GM12878 (cell line): ENCODE measurements around the gene NUP210. TPM values are rescaled to one million over a fixed set of nuclear protein-coding genes. Genes with fewer than 3 reads are reported as not detected.

Source experiments
- ATAC-seq: fragments of 200-7000 bp; cut with Tn5 transposase; 3 replicates; pipeline ENCODE4 v1.9.1; 2020; ENCODE audit warnings: mild to moderate bottlenecking, moderate library complexity
- BruUV-seq: library from RNA; stranded (reverse); fragments of 400-500 nt; replicated peaks from 2 replicates; lab custom pipeline; 2021; lab: Mats Ljungman, UMichigan
- CTCF ChIA-PET: fragments of 300-600 bp; sonication (Branson Sonifier 250); formaldehyde crosslinking; extraction: SDS; loops from one replicate; lab custom pipeline; 2021; ENCODE audit warnings: inconsistent platforms; lab: Yijun Ruan, JAX
- POLR2A ChIA-PET: fragments of 350-600 bp; formaldehyde crosslinking; extraction: SDS; loops from one replicate; lab custom pipeline; 2021; ENCODE audit warnings: inconsistent platforms; lab: Charles Lee
- RAD21 ChIA-PET: fragments of 300-600 bp; sonication (Branson Sonifier 250); formaldehyde crosslinking; loops from one replicate; lab custom pipeline; 2023; ENCODE audit warnings: antibody characterized with exemption; ENCODE audit not compliant: unreplicated experiment; lab: Charles Lee
- SMC1A ChIA-PET: fragments of 300-600 bp; sonication (Branson Sonifier 250); formaldehyde crosslinking; loops from one replicate; lab custom pipeline; 2023; ENCODE audit not compliant: unreplicated experiment, uncharacterized antibody; lab: Charles Lee
- DNase-seq: peaks from one replicate; pipeline ENCODE4 v3.0.0-alpha.2; 2011; ENCODE audit warnings: low read depth, low spot score
- FAIRE-seq: peaks from 3 replicates; lab custom pipeline; 2011; peaks lifted over from hg19 to GRCh38; lab: Jason Lieb, UNC
- H2AFZ ChIP-seq: 2 replicates; pipeline ENCODE4 v1.6.0; 2011; ENCODE audit warnings: low read depth, low read length, control low read depth; ENCODE audit not compliant: control insufficient read depth
- H3K27ac ChIP-seq: 2 replicates; pipeline ENCODE4 v1.5.1; 2011; ENCODE audit warnings: control low read depth; ENCODE audit not compliant: control insufficient read depth, insufficient read depth
- H3K27me3 ChIP-seq, 2 experiments: replicated peaks in 1 of 2; 2 replicates each; pipeline versions ENCODE4 v1.6.0 to v1.6.1; 2011; ENCODE audit warnings: low read length in 1 of 2; ENCODE audit not compliant: control insufficient read depth in 2 of 2, insufficient read depth in 2 of 2
- H3K36me3 ChIP-seq, 2 experiments: 2 replicates each; pipeline ENCODE4 v1.5.1; 2011; ENCODE audit warnings: low read length in 1 of 2; ENCODE audit not compliant: control insufficient read depth in 2 of 2, insufficient read depth in 2 of 2
- H3K4me1 ChIP-seq: 2 replicates; pipeline ENCODE4 v1.6.1; 2011; ENCODE audit warnings: mild to moderate bottlenecking, low read length, moderate library complexity, mixed read lengths; ENCODE audit not compliant: control insufficient read depth, insufficient read depth
- H3K4me2 ChIP-seq: 2 replicates; pipeline ENCODE4 v1.6.0; 2011; ENCODE audit warnings: control low read depth; ENCODE audit not compliant: control insufficient read depth, insufficient read depth
- H3K4me3 ChIP-seq: fragments of 200-600 bp; sonication (generic); 2 replicates; pipeline ENCODE4 v1.5.1; 2016
- H3K79me2 ChIP-seq: 2 replicates; pipeline ENCODE4 v1.6.0; 2011; ENCODE audit warnings: low read length; ENCODE audit not compliant: control insufficient read depth, insufficient read depth
- H3K9ac ChIP-seq: 2 replicates; pipeline ENCODE4 v1.8.0; 2011; ENCODE audit warnings: low read length, control low read depth, mixed read lengths; ENCODE audit not compliant: control insufficient read depth, insufficient read depth
- H3K9me3 ChIP-seq: replicated peaks from 3 replicates; pipeline ENCODE4 v1.5.1; 2011; ENCODE audit warnings: mild to moderate bottlenecking, low read length; ENCODE audit not compliant: control insufficient read depth, insufficient read depth
- H4K20me1 ChIP-seq: 2 replicates; pipeline ENCODE4 v1.6.0; 2011; ENCODE audit not compliant: control insufficient read depth, insufficient read depth
- BACH1 ChIP-seq: fragments of 450-650 bp; IDR thresholded peaks from 2 replicates; pipeline ENCODE4 v1.6.1; 2017; ENCODE audit warnings: mild to moderate bottlenecking, borderline replicate concordance
- BHLHE40 ChIP-seq, 2 experiments: fragments of 450-650 bp in 1 of 2; IDR thresholded peaks; 2 replicates each; pipeline ENCODE4 v1.6.1; 2011 to 2017; ENCODE audit warnings: low read depth in 2 of 2, borderline replicate concordance in 1 of 2, improper control_type of control experiment in 1 of 2, low read length in 1 of 2, mild to moderate bottlenecking in 1 of 2
- CHD4 ChIP-seq: fragments of 200-600 bp; sonication (generic); IDR thresholded peaks from 2 replicates; pipeline ENCODE4 v1.6.1; 2016; ENCODE audit warnings: mild to moderate bottlenecking
- E4F1 ChIP-seq: fragments of 450-650 bp; IDR thresholded peaks from 2 replicates; pipeline ENCODE4 v1.6.1; 2018; ENCODE audit warnings: borderline replicate concordance, mild to moderate bottlenecking; ENCODE audit not compliant: partially characterized antibody
- ESRRA ChIP-seq: IDR thresholded peaks from 2 replicates; pipeline ENCODE4 v1.6.1; 2012; ENCODE audit warnings: mild to moderate bottlenecking, low read length, improper control_type of control experiment
- ETV6 ChIP-seq, 2 experiments: fragments of 450-650 bp in 1 of 2; IDR thresholded peaks in 1 of 2; conservative IDR thresholded peaks in 1 of 2; 2 replicates each; pipeline ENCODE4 v1.6.1; 2014; ENCODE audit warnings: antibody characterized with exemption in 1 of 2, borderline replicate concordance in 1 of 2, low read depth in 1 of 2, mild to moderate bottlenecking in 1 of 2, moderate library complexity in 1 of 2
- GABPA ChIP-seq: IDR thresholded peaks from 2 replicates; pipeline ENCODE4 v1.6.1; 2014; ENCODE audit warnings: antibody characterized with exemption, low read depth, mild to moderate bottlenecking, inconsistent platforms
- GATAD2B ChIP-seq: fragments of 450-650 bp; conservative IDR thresholded peaks from 2 replicates; pipeline ENCODE4 v1.6.1; 2017; ENCODE audit warnings: low read depth, mild to moderate bottlenecking, moderate library complexity
- HSF1 ChIP-seq: fragments of 150-350 bp; IDR thresholded peaks from 2 replicates; pipeline ENCODE4 v1.6.1; 2014; ENCODE audit warnings: mild to moderate bottlenecking, low read depth, low read length
- LARP7 ChIP-seq: fragments of 450-650 bp; IDR thresholded peaks from 2 replicates; pipeline ENCODE4 v1.6.1; 2017; ENCODE audit warnings: mild to moderate bottlenecking
- MAX ChIP-seq: IDR thresholded peaks from 2 replicates; pipeline ENCODE4 v1.6.1; 2012; ENCODE audit warnings: low read depth, low read length, improper control_type of control experiment
- MTA2 ChIP-seq: fragments of 450-650 bp; IDR thresholded peaks from 2 replicates; pipeline ENCODE4 v1.6.1; 2016; ENCODE audit warnings: low read depth, mild to moderate bottlenecking, moderate library complexity
- NR2C1 ChIP-seq: fragments of 450-650 bp; IDR thresholded peaks from 2 replicates; pipeline ENCODE4 v1.6.1; 2017; ENCODE audit warnings: antibody characterized with exemption, mild to moderate bottlenecking, moderate library complexity
- NRF1 ChIP-seq: conservative IDR thresholded peaks from 2 replicates; pipeline ENCODE4 v1.6.1; 2011; ENCODE audit warnings: mild to moderate bottlenecking, low read depth, low read length, improper control_type of control experiment
- POLR2AphosphoS2 ChIP-seq: IDR thresholded peaks from 2 replicates; pipeline ENCODE4 v1.6.1; 2011; ENCODE audit warnings: low read depth, mild to moderate bottlenecking, low read length, improper control_type of control experiment, moderate library complexity
- RELA ChIP-seq: fragments of 450-650 bp; IDR thresholded peaks from 2 replicates; pipeline ENCODE4 v1.8.0; 2014; ENCODE audit warnings: borderline replicate concordance; ENCODE audit not compliant: partially characterized antibody
- RUNX3 ChIP-seq: IDR thresholded peaks from 2 replicates; pipeline ENCODE4 v1.6.1; 2012; ENCODE audit warnings: low read length, inconsistent platforms
- STAT3 ChIP-seq: IDR thresholded peaks from 2 replicates; pipeline ENCODE4 v1.6.1; 2011; ENCODE audit warnings: low read depth, low read length, improper control_type of control experiment
- TCF7 ChIP-seq: IDR thresholded peaks from 2 replicates; pipeline ENCODE4 v1.6.1; 2014; ENCODE audit warnings: antibody characterized with exemption, borderline replicate concordance
- ZSCAN29 ChIP-seq: fragments of 450-650 bp; IDR thresholded peaks from 2 replicates; pipeline ENCODE4 v1.6.1; 2017; ENCODE audit warnings: mild to moderate bottlenecking, moderate library complexity
- WGBS: methylation state at CpG from one replicate; pipeline ENCODE4 v1.1.6; 2016; ENCODE audit warnings: low lambda C conversion rate; ENCODE audit not compliant: insufficient replicate concordance, insufficient coverage; ENCODE audit errors: missing lambda C conversion rate; 5-methylcytosine and 5-hydroxymethylcytosine counted together
- in situ Hi-C: fragments of 300-500 bp; cut with MboI; formaldehyde crosslinking; loops from 9 replicates; pipeline ENCODE4 v1.14.3; 2018; ENCODE audit warnings: mixed read lengths
- intact Hi-C: fragments of 100-400 bp; cut with micrococcal nuclease; formaldehyde crosslinking; loops from one replicate; pipeline ENCODE4 v1.14.2; 2022; ENCODE audit not compliant: unreplicated experiment
- polyA plus RNA-seq, 11 experiments: library from polyadenylated mRNA; depleted of rRNA in 4 of 11; unstranded in 6 of 11; stranded (reverse) in 5 of 11; fragments of >200 nt; fragmentation: Nextera tagmentation in 4 of 11; fragmentation: Illumina TruSeq in 1 of 11; extraction: Ambion mirVana in 4 of 11; extraction: Trizol in 1 of 11; gene quantifications; 1 replicate in 1 of 11; 2 replicates in 10 of 11; pipeline versions ENCODE4 v1.2.1 to v1.2.3, GENCODE V29; 2011 to 2016; ENCODE audit warnings: inconsistent platforms in 2 of 11, missing spikeins in 2 of 11, low read depth in 1 of 11
- total RNA-seq, 4 experiments: library from RNA; depleted of rRNA in 3 of 4; stranded (reverse); fragments of >200 nt in 3 of 4; fragmentation: Illumina TruSeq in 1 of 4; extraction: Trizol in 1 of 4; gene quantifications; 2 replicates each; pipeline versions ENCODE4 v1.2.1 to v1.2.3, GENCODE V29; 2013 to 2021

NUP210 gene
- total and polyA plus RNA-seq, 10 of the 15 experiments (the other 5 are each of a cell fraction or from before 2014, with no cell fraction given): 2.9 to 150 (median 76.0) TPM

GRCh38 chr3:13462822-13463221 is 42.7 kb upstream of the NUP210 start (continued):
- TF ChIP-seq NR2C1 (no peak), POLR2AphosphoS2 (no peak)

GRCh38 chr3:13462125-13462629 is 42.1 kb upstream of the NUP210 start:
- in situ Hi-C loops: no loop called here
- DNase-seq: no peak
- TF ChIP-seq LARP7 (no peak), STAT3 (no peak), GATAD2B (no peak), TCF7 (no peak), RELA (no peak), E4F1 (no peak), HSF1 (no peak), BHLHE40 (IDR thresholded peaks at IDR 0.05; ENCODE audit: borderline replicate concordance in 1 of 2, low read depth in 2 of 2, low read length in 1 of 2) (no peak), RUNX3 (no peak), BACH1 (no peak), MTA2 (no peak), ZSCAN29 (no peak), ESRRA (no peak), CHD4 (no peak), ETV6 (conservative IDR thresholded peaks at IDR 0.05 in 1 of 2, IDR thresholded peaks at IDR 0.05 in 1 of 2; ENCODE audit: borderline replicate concordance in 1 of 2, low read depth in 1 of 2) (no peak), GABPA (no peak), NRF1 (no peak), MAX (no peak)
- TF ChIP-seq, all 136 proteins: peak for 0
- intact Hi-C loops: no loop called here
- H3K9ac ChIP-seq: no peak overlapping the region
- no peak for ATAC-seq
- no peak overlapping the region for H3K4me2 ChIP-seq
- no peaks in the 10 kb centered on the region for H4K20me1 ChIP-seq
- no peak overlapping the region for H2AFZ ChIP-seq
- ChIA-PET SMC1A (interaction anchor here (0.9 to 3.5 kb wide), 6 partner anchors 10 to 387 kb away, joined by 3 to 17 read pairs (median 6); no protein-coding TSS in a partner anchor), RAD21 (interaction anchor here (2.2 to 2.6 kb wide), 2 partner anchors 11 to 370 kb away, joined by 9 to 16 read pairs; no protein-coding TSS in a partner anchor), POLR2A (interaction anchor here (1.1 to 1.8 kb wide), 3 partner anchors 10 to 371 kb away, joined by 3 to 5 read pairs (median 5); no protein-coding TSS in a partner anchor), CTCF (interaction anchor here (0.7 to 4.5 kb wide), 14 partner anchors 9 to 467 kb away, joined by 3 to 56 read pairs (median 5); partner anchors contain the start of gene HDAC11)
- no TSS peak for BruUV-seq
- H3K36me3 ChIP-seq: no peaks in the 10 kb centered on the region
- no peak overlapping the region for H3K4me3 ChIP-seq
- no peaks in the 10 kb centered on the region; a peak in 4 of 4 replicates for H3K27me3 ChIP-seq
- H3K9me3 ChIP-seq: no peaks in the 10 kb centered on the region
- no peak for FAIRE-seq
- 51% methylated on average over 6 of the region's 8 CpGs for WGBS
- no peak overlapping the region for H3K27ac ChIP-seq
- no peaks in the 10 kb centered on the region for H3K4me1 ChIP-seq
- no peaks in the 10 kb centered on the region for H3K79me2 ChIP-seq
